Hematopoietic multipotent progenitor cell treated with erythropoietin and hydrocortisone succinate and interleukin-3 and kit ligand, for 6 days (in vitro differentiated cells): Measurements from ENCODE around the gene IGF2BP2.

ENCODE experiments used
- DNase-seq: peaks from one replicate; pipeline ENCODE4 v3.0.0-alpha.2; 2015

IGF2BP2 gene

DNA sequence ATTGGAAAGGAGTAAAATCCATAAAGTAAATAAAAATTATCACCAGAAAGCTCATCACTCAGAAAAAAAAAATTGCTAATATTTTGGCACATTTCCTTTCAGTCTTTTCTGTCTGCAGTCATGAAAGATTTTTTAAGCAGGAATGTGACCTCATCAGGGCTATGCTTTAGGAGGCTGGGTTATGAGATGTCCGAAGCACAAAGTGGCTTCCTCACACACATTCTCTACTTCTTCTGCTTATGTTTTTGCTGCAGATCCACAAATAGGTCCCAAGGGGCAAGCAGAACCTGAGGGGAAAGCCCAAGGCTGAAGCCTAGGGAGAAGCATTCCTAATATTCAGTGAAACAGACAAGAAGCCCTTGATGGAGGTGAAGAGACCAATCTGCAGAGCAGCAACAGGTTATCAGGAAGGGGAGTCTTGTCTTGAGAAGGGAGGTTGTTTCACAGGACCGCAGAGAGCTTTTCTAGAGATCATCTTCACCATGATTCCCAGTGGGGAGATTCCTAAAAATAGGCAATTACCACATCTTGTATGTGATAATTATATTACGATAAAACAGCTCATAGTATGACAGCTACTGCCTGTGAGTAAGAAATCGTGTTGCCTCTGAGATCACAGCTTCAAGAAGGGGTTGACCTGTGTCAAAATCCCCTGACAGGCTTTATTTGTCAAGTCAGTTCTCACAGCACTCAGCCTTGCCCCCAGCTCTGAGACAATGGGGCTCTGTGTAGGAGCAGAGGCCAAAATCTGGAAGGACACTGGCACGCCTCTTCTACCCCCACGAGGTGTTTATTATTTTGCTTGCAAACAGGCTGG is 60.5 kb downstream of the IGF2BP2 start:
- DNase-seq, result no peak

DNA sequence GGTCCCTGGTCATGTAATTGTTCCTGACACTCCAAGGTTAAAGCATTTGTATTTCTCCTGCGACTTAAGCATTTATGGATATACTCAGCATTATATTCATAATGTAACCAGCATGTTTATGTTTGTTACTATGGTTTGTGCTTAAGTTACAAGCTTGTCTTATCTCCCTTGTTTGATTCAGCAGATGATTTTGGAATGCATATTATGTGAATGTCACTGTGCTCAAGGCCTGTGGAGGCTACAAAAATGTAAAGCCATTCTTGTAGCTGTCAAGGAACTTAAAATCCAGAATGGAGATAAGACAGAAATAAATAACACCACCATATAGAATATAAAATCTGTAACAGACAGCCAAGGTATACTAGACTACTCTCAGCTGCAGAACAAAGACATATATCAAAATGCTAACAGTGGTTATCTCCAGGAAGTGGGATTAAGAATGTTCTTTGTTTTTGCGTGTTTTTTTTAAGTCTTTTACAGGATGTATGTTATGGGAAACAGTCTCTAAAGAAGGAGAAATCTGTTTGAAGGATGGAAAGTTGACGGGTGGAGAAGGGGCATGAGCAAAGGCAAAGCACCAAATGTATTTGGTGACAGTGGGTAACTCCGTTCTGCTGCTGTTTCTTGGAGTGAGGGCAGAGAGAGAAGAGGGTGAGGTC is 61.4 kb downstream of the IGF2BP2 start:
- no peak for DNase-seq

DNA sequence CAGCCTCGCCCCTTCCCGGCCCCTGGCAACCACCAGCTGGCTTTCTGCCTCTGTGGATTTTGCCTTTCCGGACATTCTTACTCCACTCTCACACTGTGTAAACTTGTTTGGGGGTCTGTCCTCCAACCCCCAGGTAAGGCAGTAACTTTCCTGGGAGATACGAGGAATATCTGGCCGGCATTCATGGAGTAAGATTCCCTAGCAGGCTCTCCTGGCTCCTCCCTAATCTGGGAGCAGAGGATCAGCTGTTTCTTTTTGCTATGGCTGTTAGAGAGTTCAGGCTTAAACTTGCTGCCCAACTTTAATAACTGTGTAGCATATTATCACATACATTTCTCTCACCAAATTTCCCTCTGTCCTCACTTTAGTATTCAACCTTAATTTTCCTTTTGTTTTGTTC is 64.3 kb downstream of the IGF2BP2 start:
- DNase-seq, result no peak

DNA sequence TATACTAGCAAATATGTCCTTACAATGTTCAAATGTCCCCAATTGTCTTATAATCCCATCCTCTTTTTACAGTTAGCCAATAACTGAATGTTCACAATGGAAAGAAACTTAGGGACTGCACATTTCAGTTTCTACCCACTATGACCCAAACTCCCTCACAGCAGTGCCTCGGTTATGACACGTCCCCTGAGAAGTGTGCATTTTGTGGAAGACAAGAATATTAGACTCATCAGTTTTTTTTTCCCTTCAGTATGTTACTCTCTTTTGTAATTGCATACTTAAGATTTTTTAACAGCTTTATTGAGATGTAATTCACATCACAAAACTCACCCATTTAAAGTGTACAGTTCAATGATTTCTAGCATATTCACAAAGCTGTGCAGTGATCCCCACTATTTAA is 64.8 kb downstream of the IGF2BP2 start:
- no peak for DNase-seq

DNA sequence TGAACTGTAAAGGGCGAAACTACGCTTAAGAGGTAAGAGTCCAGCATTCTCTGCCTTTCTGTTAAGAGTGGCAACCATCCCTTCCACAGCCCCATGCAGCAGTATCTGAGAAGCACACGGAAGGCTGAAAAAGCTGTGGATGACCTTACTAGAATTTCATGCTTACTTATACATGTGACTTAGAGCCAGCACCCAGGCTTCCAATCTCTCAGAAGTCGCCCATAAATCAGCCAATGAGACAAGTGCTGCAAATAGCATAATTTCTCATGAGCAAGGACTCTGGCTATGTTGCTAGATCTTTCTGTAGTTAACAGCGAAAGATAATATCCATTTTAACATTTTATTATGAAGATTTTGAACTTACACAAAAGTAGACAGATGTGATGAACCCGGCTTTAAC is 65.3 kb downstream of the IGF2BP2 start:
- no peak for DNase-seq

DNA sequence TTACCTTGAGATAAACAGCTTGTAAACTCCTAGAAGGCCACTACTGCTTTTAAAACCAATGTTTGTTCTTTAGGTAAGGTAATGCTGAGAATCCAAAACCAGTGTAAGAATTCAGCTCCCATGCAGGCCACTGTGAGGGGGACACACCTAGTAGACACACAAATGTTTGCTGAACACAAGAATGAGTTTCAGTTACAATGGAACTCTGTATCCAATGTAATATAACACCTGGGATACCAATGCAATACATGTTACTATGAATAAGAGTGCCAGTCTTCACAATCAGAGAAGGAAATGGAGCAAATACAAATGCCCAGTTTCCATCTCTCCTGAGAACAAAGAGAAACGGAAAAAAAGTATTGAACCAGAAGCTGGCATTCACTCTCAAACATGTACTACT is 65.9 kb downstream of the IGF2BP2 start:
- no peak for DNase-seq

DNA sequence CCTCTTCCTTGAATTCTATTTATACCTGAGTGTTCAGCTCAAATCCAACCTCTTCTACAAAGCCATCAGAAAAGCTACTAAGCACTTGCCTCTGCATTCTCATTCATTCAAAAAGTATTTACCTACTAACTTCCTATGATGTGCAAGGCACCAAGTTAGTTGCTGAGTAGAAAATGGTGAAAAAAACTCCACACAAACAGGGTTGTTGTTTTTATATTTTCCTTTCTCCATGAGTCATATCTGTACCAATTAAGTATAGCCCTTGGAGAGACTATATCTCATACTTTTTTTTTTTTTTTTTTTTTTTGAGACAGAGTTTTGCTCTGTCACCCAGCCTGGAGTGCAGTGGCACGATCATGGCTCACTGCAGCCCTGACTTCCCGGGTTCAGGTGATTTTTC is 67.7 kb downstream of the IGF2BP2 start:
- DNase-seq, result no peak

DNA sequence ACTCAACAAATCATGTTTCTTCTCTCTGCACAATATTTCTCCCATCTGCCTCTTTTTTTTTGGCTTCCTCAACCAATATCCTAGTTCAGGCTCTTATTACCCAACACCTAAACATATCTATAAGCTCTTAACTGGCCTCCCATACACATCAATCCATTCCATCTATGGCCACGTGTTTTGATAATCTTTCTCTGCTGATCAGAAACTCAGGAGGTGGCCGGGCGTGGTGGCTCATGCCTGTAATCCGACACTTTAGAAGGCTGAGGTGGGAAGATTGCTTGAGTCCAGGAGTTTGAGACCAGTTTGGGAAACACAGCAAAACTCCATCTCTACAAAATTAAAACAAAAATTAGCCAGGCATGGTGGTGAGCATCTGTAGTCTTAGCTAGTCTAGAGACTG is 68.4 kb downstream of the IGF2BP2 start:
- no peak for DNase-seq

DNA sequence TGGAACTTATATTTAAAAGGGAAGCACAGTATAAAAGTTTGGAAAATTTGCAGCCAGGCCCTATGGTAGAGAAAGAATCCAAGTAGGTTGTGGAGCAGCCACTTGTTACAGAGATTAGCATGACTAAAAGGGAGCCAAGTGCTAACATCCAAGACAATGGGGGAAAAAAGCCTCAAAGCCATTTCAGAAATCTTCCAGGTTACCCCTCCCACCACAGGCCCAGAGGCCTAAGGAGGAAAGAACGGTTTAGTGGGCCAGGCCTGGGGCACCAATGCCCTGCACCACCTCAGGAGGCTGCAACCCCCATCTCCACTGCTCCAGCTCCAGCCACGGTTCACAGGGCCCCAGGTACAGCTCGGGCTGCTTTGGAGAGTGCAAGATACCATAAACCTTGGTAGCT is 69.9 kb downstream of the IGF2BP2 start:
- no peak for DNase-seq

DNA sequence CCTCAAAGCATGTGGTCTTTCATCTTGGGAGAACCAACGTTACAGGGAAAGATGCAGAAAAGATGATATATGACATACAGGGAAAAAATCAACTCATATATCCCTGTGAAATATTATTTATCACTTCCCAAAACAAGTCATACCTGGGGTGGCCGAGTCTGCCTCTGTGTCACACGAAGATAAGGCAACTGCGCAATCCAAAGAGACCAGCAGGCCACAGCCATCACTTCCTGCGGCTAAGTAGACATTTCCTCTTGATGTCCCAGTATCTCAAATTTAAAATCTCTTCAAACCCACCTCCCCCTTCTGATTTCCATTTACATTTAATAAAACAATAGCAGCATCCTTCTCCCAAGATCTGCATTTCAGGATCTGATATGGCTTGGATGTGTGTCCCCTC is 71.5 kb downstream of the IGF2BP2 start:
- DNase-seq, result peak; percentile 67

DNA sequence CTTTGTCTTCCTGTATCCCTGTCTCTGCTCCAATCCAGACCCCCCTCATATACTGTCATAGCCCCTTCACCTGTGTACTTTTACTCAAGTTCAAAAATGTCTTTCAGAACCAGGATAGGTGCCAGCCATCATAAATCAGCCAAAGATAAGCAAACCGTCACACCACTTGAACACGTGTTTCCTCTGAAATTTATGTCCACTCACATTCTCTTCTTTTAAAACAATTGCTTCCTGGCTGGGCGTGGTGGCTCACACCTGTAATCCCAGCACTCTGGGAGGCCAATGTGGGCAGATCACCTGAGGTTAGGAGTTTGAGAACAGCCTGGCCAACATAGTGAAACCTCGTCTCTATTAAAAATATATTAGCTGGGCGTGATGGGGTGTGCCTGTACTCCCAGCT is 74.1 kb downstream of the IGF2BP2 start:
- no peak for DNase-seq

DNA sequence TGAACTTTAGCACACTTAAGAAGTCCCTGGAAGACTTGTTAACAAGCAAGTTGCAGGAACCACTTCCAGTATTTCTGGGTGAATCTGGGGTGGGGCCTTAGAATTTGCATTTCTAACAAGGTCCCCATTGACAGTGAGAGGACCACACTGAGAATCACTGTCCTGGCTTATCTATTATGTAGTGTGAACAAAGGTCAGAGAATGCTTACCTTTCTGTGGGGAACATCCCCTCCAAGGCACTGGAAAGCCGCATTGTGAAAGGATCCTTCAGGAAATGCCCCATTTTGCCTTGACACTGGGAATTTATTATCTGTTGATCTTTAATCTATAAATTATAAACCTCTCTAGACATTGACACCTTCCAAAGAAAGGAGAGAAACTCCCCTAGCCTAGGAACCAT is 74.8 kb downstream of the IGF2BP2 start:
- no peak for DNase-seq

DNA sequence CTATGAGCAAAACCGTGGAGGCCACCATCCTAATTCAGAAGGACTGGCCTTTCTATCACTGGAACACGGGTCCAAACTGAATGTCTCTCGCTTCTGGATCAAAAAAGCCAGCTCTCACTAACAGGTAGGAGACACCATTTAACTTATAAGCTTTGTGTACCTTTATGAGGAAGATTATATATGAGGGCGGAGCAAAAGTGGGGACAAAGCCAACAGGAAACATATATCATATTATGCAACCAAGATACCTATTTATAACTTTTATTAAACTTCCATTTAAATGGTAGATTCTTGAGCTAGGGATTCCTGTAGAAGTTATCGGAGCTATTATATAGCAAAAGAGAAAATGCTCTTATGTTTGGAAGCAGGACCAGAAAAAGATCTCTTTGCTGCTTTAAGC is 78.4 kb downstream of the IGF2BP2 start:
- DNase-seq, result peak; percentile 55

DNA sequence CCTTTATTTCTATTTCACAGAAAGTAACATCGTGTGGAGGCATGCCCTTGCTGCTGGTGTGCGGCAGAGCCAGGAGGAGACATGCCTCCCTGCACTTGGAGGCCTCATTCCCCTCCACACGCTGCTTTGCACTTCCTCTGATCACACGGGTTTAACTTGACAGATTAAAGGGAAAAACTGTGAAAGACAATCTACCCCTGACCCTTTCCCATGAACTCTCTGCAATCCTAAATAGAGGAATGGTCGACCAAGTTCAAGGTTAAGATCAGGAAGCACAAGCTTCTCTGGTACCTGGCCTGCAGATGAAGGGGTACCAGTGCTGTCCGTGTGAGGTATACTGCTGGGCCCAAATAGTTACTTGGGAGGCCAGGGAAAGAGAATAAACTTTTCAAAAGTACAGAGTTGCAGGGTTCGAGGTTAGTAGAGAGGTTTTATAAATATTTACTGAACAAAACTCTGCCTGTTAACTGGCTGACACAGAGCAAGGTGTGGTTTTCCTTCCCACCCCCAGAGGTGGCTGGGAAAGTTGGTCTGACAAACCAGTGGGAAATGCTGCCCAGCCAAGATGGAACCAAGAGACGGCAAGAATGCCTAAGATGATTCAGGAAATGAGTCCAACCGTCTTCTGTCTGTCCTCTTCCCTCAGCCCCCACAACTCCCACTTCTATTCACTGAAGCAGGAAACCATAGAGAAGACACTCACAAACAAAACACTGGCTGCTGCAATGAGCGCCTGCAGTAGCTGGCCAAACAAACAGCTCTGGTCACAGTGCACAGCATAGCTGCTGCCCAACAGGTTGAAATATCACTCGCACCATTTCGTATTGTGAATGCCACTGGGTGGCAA is 79.6 kb downstream of the IGF2BP2 start:
- DNase-seq, result peak; percentile 55

DNA sequence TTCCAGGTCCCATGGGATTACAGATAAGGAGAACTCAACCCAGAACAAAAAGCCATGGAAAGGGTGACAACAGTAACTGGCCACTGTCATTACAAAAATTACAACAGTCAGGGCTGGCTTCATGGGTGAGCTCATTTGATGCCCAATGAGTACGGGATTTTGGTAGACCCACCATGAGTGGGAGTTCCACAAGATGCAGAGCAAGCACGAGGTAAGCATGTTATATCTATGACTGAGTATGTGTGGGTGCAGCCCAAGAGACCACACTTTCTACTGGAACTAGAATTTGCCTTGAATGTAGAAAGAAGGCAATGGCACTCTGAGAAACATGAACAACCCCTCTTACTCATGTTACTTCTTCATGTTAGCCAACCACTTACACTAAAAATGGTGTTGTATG is 83.3 kb downstream of the IGF2BP2 start:
- no peak for DNase-seq

DNA sequence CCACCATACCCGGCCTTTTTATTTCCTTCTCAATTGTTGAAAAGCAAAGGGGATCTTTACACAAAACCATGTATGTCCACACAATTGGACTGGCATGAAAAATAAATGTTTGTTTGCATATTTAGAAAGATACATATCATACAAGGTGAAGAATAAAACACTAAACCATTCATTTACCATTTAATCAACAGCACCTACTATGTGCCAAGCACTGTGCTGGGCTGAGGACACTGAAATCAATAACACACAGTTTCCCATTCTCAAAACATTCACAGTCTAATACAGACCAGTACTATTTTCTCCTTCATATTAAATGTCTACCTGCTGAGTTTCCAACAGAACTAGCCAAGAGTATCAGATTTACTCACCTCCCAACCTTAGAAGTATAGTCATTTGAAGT is 84.7 kb downstream of the IGF2BP2 start:
- no peak for DNase-seq

DNA sequence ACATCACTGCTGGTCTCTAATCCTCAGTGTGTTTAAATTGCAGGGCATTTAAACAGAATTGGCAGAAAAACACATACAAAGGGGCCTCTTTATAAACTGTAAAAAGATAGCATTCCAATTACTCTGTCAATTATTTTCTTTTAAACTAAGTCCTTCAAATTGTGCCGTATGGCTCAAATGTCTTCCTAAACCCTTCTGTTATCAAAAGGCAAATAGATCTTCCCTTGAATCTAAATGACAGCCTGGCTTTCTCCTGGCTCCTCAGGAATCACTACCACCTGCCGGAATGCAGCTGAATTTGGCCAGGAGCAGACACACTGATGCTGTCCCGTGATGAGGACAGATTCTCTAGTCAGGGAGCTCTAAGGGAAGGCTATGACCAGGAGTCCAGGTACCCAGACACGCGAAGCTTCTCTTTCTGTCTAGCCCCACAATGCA is 85.6 kb downstream of the IGF2BP2 start:
- no peak for DNase-seq

DNA sequence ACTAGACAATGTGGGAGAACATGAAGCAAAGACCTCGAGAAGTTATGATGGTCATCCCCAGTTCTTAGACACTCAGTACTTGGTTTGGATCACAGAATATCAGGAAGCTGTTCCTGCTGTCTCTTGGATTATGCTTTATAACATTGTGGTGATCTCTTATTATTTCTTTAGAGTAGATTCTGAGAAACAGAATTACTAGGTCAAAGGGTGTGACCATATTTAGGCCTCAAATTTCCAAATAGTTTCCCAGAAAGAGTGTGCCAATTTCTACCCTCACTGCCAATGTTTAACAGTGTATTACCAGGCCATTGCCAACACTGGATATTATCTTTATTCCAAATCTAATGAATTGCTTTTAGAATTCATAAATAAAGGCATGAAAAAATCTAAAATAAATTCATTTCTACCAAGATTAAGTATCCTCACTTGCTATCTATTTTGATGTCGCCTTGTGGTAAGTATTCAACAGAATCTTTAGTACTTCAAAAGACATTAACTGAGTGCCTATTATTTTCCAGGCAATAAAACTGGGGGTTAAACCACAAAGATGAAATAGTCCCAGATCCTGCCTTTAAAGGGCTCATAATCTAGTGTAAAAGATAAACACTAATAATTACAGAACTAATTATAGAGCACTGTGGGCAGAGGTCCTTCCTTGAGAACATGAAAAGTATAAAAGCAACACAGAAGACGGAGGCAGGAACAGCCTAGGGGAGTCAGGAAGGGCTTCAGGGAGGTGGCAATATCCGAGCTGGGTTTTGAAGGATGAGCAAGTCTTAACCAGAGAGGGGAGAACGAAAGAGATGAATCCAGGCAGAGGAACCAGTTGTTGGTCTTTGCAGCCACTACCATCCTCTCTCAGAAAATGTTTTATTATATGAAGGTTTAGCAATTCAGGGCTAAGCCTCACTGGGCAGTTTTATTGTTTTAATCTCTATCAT is 86.8 kb downstream of the IGF2BP2 start:
- DNase-seq, result no peak

DNA sequence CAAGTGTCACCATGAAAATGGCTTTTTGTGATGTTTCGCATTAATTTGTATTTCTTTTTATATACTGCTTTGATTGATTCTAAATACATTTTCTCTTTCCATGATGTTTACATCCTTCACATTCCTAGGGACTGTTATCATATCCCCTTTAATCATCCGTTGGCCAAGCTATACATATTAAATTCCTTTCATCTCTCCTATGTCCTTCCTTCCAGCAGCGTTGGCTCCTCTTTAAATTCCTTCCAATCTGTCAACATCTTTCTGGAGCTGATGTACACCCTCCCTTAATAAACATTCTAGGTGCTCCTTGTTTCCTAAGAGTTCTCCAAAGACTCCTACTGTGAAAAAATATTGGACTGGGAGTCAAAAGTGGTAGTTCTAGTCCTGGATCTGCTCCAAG is 87.8 kb downstream of the IGF2BP2 start:
- DNase-seq, result no peak

DNA sequence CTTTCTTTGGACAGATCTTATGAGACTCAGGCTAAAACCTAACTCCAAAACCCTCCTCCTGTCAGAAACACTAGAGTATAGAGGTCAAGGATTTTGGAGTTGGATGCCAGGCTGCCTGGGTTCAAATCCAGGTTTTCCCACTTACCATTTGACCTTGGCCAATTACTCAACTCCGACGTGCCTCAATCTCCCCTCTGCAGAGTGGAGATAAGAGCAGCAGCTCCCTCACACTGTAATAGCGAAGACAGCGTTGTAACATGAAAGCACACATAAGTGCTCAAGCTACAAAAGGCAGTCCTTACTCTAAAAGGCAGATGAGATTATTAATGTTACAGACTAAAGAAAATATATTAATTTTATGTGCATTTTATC is 90.1 kb downstream of the IGF2BP2 start:
- DNase-seq, result peak; percentile 76

DNA sequence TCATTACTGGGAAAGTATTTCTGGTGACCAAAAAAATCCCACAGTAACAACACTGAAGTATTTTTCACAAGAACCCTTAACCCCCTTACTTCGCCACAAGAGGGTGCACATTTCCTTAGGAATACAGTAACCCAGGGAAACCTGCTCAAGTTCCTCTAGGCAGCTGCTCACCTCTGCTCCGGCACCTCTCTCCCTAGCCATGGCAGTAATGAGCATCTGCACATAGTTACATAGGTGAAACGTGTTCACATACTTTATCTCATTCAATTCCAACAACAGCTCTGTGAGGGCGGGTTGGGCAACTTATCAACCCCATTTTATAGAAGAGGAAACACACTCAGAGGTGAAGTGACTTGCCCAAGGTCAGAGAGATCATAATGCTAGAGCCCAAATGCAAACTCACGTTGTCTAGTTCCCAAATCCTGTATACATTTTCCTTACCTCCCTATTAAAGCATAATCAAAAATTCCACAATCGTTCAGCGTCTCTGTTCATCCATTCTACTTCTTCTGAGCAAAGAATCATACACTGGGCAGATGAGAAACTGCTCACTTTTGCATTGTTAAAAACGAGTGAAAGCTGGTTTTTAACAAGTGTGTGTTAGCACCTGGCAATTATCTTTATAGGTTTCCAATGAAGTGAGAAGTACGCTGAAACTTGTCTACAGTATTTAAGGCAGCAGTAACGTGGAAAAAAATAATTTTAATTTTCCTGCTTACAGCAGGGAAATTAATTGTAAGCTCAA is 90.7 kb downstream of the IGF2BP2 start:
- peak; percentile 86 for DNase-seq

DNA sequence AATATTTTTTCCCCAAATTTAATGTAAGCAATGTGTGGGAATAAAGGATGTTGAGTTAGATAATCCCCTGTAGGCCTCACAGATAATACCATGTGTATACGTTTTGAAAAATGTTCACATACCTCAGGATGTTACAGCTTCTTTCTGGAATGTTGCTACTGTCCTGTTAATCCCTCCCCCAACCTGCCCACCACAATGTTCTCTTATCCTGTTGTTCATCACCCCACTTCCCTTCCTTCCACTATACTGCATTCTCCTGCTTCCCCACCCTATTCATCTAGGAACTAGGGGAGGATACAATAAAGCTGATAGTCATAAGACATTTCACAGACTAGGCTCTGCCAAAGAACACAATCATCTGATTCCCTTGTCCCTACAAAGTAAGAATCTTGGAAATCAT is 92.1 kb downstream of the IGF2BP2 start:
- no peak for DNase-seq
